Stomach (tissue), 9 donors: Measurements from ENCODE around the gene ABTB2. TPM values are rescaled to one million over a fixed set of nuclear protein-coding genes. Genes with fewer than 3 reads are reported as not detected.

Experiments
- DNase-seq, 2 donors: peaks; one replicate each; pipeline versions ENCODE4 v3.0.0 to v3.0.0-alpha.2; 2013 to 2019
- H3K27ac ChIP-seq, 5 donors: fragments of 200-600 bp in 4 of 5; sonication (generic) in 4 of 5; one replicate each; pipeline ENCODE4 v1.5.1; 2013 to 2019; ENCODE audit warnings: mild to moderate bottlenecking in 1 of 5, moderate library complexity in 1 of 5
- H3K27me3 ChIP-seq, 3 donors: fragments of 200-600 bp; sonication (generic); one replicate each; pipeline ENCODE4 v1.5.1; 2017 to 2019; ENCODE audit warnings: mixed run types in 1 of 3
- H3K36me3 ChIP-seq, 4 donors: fragments of 200-600 bp; sonication (generic); 1 replicate in 3 of 4; 2 replicates in 1 of 4; pipeline ENCODE4 v1.5.1; 2016 to 2019
- H3K4me1 ChIP-seq, 4 donors: fragments of 200-600 bp; sonication (generic); one replicate each; pipeline ENCODE4 v1.5.1; 2016 to 2019
- H3K4me3 ChIP-seq, 4 donors: fragments of 200-600 bp; sonication (generic) in 3 of 4; one replicate each; pipeline ENCODE4 v1.5.1; 2016 to 2019; ENCODE audit warnings: mild to moderate bottlenecking in 1 of 4
- H3K9me3 ChIP-seq, 4 donors: fragments of 200-600 bp; sonication (generic); one replicate each; pipeline ENCODE4 v1.5.1; 2016 to 2019
- EP300 ChIP-seq: sonication (generic); formaldehyde crosslinking; IDR thresholded peaks from one replicate; pipeline ENCODE4 v1.6.1; 2017; ENCODE audit warnings: antibody characterized with exemption
- POLR2A ChIP-seq, 4 donors: fragments of 450-650 bp; IDR thresholded peaks; one replicate each; pipeline ENCODE4 v1.6.1; 2016; ENCODE audit warnings: antibody characterized with exemption in 4 of 4, control low read depth in 2 of 4, mild to moderate bottlenecking in 1 of 4, moderate library complexity in 1 of 4
- POLR2AphosphoS5 ChIP-seq, 3 donors: sonication (generic); formaldehyde crosslinking; IDR thresholded peaks; one replicate each; pipeline ENCODE4 v1.6.1; 2016; ENCODE audit warnings: antibody characterized with exemption in 3 of 3
- WGBS, 5 donors: extraction: QIAGEN DNeasy Blood & Tissue Kit in 3 of 5; methylation state at CpG; one replicate each; pipeline versions ENCODE4 v1.1.5 to v1.1.7; 2013 to 2018; 5-methylcytosine and 5-hydroxymethylcytosine counted together
- intact Hi-C: fragments of 100-400 bp; cut with DNase I; formaldehyde crosslinking; loops from one replicate; pipeline ENCODE4 v1.15.1; 2023; ENCODE audit warnings: low total_unique reads
- polyA plus RNA-seq, 3 donors: library from polyadenylated mRNA; stranded (reverse); fragments of 200-250 nt; gene quantifications; one replicate each; pipeline ENCODE4 v1.2.3, GENCODE V29; 2013
- total RNA-seq, 5 donors: library from RNA; depleted of rRNA; stranded (reverse); fragments of >200 nt; gene quantifications; one replicate each; pipeline versions ENCODE4 v1.1.0 to v1.2.3, GENCODE V29; 2014 to 2016
- TF ChIP-seq, protein P1 (sequence below), 7 experiments: fragments of 450-650 bp in 4 of 7; fragments of 200-600 bp in 3 of 7; sonication (generic) in 3 of 7; IDR thresholded peaks; one replicate each; pipeline ENCODE4 v1.5.1; 2016 to 2019; ENCODE audit warnings: antibody characterized with exemption in 7 of 7, control low read depth in 2 of 7, mild to moderate bottlenecking in 1 of 7
- donor health status: healthy with polysubstance abuse.
- donor health status: Bipolar disorder and iron deficiency.
- donor health status: healthy.

The ABTB2 gene
- total and polyA plus RNA-seq, 8 donors: 0.58 to 12.7 (median 2.2) TPM

- no peak for TF ChIP-seq EP300
- TF ChIP-seq, protein P1, sequence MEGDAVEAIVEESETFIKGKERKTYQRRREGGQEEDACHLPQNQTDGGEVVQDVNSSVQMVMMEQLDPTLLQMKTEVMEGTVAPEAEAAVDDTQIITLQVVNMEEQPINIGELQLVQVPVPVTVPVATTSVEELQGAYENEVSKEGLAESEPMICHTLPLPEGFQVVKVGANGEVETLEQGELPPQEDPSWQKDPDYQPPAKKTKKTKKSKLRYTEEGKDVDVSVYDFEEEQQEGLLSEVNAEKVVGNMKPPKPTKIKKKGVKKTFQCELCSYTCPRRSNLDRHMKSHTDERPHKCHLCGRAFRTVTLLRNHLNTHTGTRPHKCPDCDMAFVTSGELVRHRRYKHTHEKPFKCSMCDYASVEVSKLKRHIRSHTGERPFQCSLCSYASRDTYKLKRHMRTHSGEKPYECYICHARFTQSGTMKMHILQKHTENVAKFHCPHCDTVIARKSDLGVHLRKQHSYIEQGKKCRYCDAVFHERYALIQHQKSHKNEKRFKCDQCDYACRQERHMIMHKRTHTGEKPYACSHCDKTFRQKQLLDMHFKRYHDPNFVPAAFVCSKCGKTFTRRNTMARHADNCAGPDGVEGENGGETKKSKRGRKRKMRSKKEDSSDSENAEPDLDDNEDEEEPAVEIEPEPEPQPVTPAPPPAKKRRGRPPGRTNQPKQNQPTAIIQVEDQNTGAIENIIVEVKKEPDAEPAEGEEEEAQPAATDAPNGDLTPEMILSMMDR (IDR thresholded peaks at IDR 0.05): no peak
- no peaks in the 10 kb centered on the region for H3K27me3 ChIP-seq
- no peaks in the 10 kb centered on the region for H3K9me3 ChIP-seq
- no peak overlapping the region for H3K27ac ChIP-seq
- DNase-seq: no peak
- no peak overlapping the region for H3K4me3 ChIP-seq
- H3K36me3 ChIP-seq: no peaks in the 10 kb centered on the region
- H3K4me1 ChIP-seq: peaks cover 0 to 24% (median 8%) of the 10 kb centered on the region in 4 donors
- WGBS, 5 donors: 84 to 91% (median 88%) methylated on average over 9 of the region's 9 CpGs
- intact Hi-C loops: no loop called here
These were observed 178.7 kb downstream of the ABTB2 start for GRCh38 chr11:34179026-34179675.

GRCh38 chr11:34178209-34178821, 179.5 kb downstream of the ABTB2 start:
- intact Hi-C loops: no loop called here
- TF ChIP-seq, protein P1 (IDR thresholded peaks at IDR 0.05): no peak
- no peak for TF ChIP-seq POLR2A (IDR thresholded peaks at IDR 0.05)
- no peak for TF ChIP-seq POLR2AphosphoS5 (IDR thresholded peaks at IDR 0.05)
- no peak for TF ChIP-seq EP300

GRCh38 chr11:34176751-34177209, 181.0 kb downstream of the ABTB2 start:
- 13 to 28% (median 16%) methylated on average over 2 of the region's 2 CpGs for WGBS, 5 donors
- peaks cover 0 to 8% (median 7%) of the 10 kb centered on the region in 3 donors for H3K27me3 ChIP-seq
- intact Hi-C loops: no loop called here
- no peak overlapping the region for H3K4me3 ChIP-seq
- no peak for TF ChIP-seq EP300
- TF ChIP-seq, protein P1 (IDR thresholded peaks at IDR 0.05): no peak
- no peak overlapping the region for H3K27ac ChIP-seq
- H3K36me3 ChIP-seq: no peaks in the 10 kb centered on the region
- no peaks in the 10 kb centered on the region for H3K9me3 ChIP-seq
- no peak for DNase-seq
- H3K4me1 ChIP-seq: peaks cover 0 to 22% (median 14%) of the 10 kb centered on the region in 4 donors

More at GRCh38 chr11:34178209-34178821, 179.5 kb downstream of the ABTB2 start:
- Histone ChIP-seq H3K27me3 (peaks cover 0 to 5% (median 4%) of the 10 kb centered on the region in 3 donors), H3K4me3 (no peak overlapping the region), H3K36me3 (no peaks in the 10 kb centered on the region), H3K4me1 (peaks cover 0 to 23% (median 14%) of the 10 kb centered on the region in 4 donors), H3K27ac (no peak overlapping the region), H3K9me3 (no peaks in the 10 kb centered on the region)
- WGBS, 5 donors: 89 to 92% (median 92%) methylated on average over 10 of the region's 10 CpGs
- no peak for DNase-seq

DNA sequence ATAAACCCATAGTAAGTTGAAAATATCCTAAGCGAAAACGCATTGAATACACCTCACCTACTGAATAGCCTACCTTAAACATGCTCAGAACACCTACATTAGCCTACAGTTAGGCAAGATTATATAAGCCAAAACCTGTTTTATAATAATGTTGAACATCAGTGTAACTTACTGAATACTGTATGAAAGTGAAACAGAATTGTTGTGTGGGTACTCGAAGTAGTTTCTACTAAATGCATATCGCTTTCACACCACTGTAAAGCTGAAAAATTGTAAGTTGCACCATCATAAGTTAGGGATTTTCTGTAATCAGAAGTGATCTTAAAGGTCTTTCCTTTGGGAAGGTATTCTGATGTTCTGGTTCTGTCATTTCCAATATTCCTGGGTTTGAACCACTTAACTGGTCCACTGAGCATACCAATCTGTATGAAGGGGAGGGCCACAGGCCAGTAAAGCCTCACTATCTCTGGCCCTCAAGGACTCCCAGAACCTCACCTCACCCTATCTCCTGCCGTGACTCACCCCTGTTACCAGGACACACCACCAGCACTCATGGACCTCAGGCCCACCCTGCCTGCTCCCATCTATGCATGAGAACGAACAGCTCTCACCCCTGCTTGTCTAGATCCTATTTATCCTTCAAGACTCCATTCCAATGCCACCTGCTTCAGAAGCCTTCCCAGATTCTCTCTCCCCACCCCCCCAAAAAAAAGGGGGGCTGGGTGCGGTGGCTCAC, 182.4 kb downstream of the ABTB2 start:
- DNase-seq: no peak
- H3K4me3 ChIP-seq: no peak overlapping the region
- TF ChIP-seq, protein P1 (IDR thresholded peaks at IDR 0.05): no peak
- TF ChIP-seq POLR2A (IDR thresholded peaks at IDR 0.05): no peak
- TF ChIP-seq POLR2AphosphoS5 (IDR thresholded peaks at IDR 0.05): no peak
- H3K9me3 ChIP-seq: no peaks in the 10 kb centered on the region
- peaks cover 0 to 8% (median 7%) of the 10 kb centered on the region in 3 donors for H3K27me3 ChIP-seq
- peaks cover 0 to 22% (median 14%) of the 10 kb centered on the region in 4 donors for H3K4me1 ChIP-seq
- peaks cover 0 to 5% (median 2%) of the 10 kb centered on the region in 4 donors for H3K36me3 ChIP-seq
- WGBS, 5 donors: 84 to 91% (median 88%) methylated on average over 7 of the region's 7 CpGs
- H3K27ac ChIP-seq: no peak overlapping the region
- intact Hi-C loops: no loop called here
